ENCODE results near the gene TIGAR. TPM values are rescaled to one million over a fixed set of nuclear protein-coding genes. Genes with fewer than 3 reads are reported as not detected.

The TIGAR gene, protein sequence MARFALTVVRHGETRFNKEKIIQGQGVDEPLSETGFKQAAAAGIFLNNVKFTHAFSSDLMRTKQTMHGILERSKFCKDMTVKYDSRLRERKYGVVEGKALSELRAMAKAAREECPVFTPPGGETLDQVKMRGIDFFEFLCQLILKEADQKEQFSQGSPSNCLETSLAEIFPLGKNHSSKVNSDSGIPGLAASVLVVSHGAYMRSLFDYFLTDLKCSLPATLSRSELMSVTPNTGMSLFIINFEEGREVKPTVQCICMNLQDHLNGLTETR
- total RNA-seq = 20.2 and 23.4 TPM in 2 replicates

GRCh38 chr12:4320853-4321701, at the start of gene TIGAR:
TSS of gene TIGAR (plus strand) at chr12:4321213. CDS start at chr12:4321272, 59 bp downstream.
- DNase-seq (ENCODE audit: low read depth, low spot score) = peak; percentile 78

GRCh38 chr12:4271717-4272423, 49.1 kb upstream of the TIGAR start:
- peak; percentile 17 for DNase-seq (ENCODE audit: low read depth, low spot score)

DNA sequence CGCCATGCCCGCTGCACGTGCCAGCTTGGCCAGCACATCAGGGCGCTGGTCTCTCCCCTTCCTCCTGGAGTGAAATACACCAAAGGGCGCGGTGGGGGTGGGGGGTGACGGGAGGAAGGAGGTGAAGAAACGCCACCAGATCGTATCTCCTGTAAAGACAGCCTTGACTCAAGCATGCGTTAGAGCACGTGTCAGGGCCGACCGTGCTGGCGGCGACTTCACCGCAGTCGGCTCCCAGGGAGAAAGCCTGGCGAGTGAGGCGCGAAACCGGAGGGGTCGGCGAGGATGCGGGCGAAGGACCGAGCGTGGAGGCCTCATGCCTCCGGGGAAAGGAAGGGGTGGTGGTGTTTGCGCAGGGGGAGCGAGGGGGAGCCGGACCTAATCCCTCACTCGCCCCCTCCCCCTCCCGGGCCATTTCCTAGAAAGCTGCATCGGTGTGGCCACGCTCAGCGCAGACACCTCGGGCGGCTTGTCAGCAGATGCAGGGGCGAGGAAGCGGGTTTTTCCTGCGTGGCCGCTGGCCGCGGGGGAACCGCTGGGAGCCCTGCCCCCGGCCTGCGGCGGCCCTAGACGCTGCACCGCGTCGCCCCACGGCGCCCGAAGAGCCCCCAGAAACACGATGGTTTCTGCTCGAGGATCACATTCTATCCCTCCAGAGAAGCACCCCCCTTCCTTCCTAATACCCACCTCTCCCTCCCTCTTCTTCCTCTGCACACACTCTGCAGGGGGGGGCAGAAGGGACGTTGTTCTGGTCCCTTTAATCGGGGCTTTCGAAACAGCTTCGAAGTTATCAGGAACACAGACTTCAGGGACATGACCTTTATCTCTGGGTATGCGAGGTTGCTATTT, 48.4 kb upstream of the TIGAR start:
- no peak for DNase-seq (ENCODE audit: low read depth, low spot score)

GRCh38 chr12:4273273-4273651, 47.8 kb upstream of the TIGAR start:
- no peak for DNase-seq (ENCODE audit: low read depth, low spot score)

DNA sequence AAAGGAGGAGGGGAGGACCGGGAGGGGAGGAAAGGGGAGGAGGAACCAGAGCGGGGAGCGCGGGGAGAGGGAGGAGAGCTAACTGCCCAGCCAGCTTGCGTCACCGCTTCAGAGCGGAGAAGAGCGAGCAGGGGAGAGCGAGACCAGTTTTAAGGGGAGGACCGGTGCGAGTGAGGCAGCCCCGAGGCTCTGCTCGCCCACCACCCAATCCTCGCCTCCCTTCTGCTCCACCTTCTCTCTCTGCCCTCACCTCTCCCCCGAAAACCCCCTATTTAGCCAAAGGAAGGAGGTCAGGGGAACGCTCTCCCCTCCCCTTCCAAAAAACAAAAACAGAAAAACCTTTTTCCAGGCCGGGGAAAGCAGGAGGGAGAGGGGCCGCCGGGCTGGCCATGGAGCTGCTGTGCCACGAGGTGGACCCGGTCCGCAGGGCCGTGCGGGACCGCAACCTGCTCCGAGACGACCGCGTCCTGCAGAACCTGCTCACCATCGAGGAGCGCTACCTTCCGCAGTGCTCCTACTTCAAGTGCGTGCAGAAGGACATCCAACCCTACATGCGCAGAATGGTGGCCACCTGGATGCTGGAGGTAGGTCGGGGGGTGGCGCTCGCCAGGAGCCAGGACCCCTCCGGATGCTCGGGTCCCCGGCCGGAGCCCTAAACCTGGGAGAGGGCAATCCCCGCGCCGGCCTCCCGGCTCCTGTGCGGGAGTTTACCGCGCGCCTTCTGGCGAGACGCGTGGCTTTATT, 47.2 kb upstream of the TIGAR start, which contains the start of gene CCND2:
CCND2 (plus strand) TSS at position 111 of the 744 bp plus-strand sequence; CDS start at position 390, 279 bp downstream.
- peak; percentile 17 for DNase-seq (ENCODE audit: low read depth, low spot score)

DNA sequence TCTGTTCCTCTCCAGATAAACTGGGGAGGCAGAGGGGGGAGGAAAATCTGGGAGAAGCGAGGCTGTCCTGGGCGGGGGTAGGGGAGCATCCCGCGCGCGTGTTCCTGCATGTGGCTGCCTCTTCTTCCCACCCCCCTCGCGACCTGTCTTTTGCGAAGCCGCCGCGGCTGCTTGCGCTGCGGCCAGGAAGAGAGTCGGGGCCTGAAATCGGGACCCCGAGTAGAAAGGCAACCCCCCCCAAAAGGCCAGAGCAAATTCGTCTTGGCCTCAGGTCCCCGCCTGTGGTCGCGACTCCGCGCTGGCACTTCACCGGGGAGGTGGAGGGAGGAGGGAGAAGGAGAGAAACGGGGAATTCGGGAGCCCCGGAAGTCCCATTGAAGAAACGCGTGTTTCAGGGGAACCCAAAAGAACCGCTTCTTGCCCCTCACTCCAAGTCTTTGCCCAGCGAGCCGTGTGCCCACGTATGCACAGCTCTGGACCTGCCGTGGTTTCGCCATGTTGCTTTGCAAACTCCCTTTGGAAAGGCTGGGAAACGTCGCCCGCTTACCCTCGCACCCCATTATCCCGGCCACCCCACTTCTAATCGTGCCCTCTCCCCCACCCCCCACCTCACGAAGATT, 46.5 kb upstream of the TIGAR start:
- no peak for DNase-seq (ENCODE audit: low read depth, low spot score)

GRCh38 chr12:4275016-4275869, 45.8 kb upstream of the TIGAR start:
- DNase-seq (ENCODE audit: low read depth, low spot score) = no peak

GRCh38 chr12:4275870-4276301, 45.1 kb upstream of the TIGAR start:
- no peak for DNase-seq (ENCODE audit: low read depth, low spot score)

DNA sequence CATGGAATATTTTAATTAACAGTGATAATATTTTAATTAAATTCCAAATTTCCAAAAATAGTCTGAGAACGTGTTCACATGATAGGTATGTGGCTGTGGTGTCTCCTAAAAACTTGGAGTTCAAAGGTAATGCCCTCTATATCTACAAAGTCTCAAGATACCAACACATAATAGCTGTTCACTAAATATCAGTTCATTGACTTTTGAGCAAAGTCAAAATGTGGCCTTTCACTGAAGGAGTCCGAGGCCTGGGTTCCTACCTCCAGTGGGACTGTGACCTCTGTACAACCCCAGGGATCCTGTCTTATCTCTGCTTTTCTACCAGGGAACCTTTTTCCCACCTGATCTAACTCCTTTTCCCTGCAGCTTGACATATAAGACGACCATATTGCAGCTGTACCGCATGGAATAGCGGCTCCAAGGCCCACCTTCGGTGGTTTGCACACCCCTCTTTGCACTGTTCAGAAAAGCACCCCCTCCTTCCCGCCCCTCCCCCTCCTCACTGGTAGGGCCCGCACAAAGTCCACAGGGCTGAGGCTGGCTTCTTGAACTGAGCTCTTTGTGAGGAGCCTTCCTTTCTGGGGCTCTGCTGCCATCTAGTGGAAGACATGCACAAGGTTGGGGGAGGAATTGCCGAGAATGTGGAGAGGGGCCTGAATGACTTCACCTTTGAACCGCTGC, 44.3 kb upstream of the TIGAR start:
- peak; percentile 63 for DNase-seq (ENCODE audit: low read depth, low spot score)

DNA sequence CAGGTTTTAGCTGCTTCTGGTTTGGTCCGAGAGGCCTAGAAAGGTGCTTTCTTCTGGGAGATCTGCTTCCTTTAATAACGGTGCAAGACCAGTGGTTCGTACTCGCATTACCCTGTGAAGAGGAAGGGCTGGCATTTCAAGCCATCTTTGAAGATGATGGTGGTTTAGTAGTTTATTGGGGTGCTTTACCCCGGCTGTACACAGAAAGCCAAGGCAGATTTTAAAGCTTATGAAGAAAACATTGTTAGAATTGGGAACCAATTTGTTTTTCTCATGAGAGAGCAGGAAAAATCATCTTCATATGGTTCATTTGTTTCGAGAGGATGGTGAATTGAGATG, 43.8 kb upstream of the TIGAR start:
- no peak for DNase-seq (ENCODE audit: low read depth, low spot score)

DNA sequence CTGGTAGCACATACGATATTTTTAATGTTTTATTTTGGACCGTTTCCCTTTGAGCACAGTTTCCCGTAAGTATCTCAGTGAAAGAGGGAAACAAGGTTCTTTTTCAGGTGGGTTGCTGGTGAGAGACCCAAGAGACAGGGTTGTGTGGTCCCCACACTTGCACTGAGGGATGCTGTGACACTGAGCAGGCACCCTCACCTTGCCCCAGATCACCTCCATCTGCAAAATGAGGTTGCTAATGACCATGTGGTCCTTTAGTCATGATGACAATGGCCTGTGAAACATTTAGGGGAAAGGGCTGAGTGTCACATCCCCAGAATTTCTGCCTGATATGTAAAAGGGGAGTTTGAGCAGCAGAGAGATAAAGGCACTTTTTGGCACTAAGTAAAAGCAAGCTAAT, 43.2 kb upstream of the TIGAR start:
- DNase-seq (ENCODE audit: low read depth, low spot score) = no peak

- DNase-seq (ENCODE audit: low read depth, low spot score) = no peak
These were observed 42.5 kb upstream of the TIGAR start for GRCh38 chr12:4278329-4279197.

DNA sequence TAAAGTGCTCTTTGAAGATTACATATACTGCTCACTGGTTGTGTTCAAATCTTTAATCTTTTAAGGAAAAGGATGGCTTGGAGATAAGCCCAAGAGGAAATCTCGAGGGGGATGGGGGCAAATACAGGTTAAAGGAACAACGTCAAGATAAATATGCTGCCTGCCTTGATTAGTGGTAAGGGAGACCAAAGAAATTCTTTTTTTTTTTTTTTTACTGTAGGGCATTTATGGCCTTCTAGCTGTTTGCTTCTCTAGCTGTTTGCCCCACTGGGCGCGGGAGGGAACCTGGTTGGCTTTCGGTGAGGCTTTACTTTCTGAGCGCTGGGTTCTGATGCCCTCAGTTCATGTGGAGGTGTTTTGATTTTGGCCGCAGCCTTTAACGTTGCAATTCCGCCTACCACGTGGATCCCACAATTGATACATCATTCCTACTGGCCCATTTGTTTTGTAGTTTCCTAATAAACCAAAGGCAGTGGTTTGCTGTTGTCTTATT, 41.8 kb upstream of the TIGAR start:
- DNase-seq (ENCODE audit: low read depth, low spot score) = no peak

DNA sequence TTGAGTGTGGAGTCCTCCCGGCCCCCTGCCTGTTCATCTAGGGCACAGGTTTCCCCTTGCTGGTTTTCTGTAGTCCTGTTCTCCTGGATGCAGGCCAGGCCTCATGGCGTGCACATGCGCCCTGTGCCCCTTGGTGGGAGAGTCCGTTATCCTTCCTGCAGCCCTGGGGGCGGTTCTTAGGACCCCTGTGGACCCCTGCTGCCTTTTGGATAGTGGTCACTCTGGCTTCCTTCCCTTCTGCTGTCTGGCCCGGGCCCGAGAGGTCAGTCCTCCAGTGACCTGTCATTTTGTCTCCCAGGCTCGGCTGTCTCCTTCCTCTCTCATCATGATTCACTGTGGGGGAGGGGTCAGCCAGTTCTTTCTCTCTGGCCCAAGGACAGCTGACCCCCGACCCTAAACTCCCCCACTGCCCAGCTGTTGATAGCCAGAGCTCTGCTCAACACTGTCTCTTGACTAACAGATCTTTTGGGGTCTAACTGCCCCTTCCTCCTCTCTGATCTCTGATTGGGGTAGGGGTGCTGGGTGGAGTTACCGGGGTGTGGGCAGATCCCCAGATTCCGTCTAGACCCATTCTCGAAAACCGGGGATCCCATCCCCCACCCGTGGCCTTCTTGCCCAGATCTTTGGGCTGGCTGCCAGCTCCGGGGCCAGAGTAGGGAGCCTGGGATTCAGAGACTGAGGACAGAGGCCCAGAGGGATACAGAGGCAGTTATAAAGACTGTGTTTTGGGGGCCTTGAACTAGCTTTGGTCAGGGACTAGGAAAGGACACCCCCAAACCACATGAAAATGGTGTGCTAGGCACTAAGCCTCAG, 40.5 kb upstream of the TIGAR start:
- DNase-seq (ENCODE audit: low read depth, low spot score) = no peak

DNA sequence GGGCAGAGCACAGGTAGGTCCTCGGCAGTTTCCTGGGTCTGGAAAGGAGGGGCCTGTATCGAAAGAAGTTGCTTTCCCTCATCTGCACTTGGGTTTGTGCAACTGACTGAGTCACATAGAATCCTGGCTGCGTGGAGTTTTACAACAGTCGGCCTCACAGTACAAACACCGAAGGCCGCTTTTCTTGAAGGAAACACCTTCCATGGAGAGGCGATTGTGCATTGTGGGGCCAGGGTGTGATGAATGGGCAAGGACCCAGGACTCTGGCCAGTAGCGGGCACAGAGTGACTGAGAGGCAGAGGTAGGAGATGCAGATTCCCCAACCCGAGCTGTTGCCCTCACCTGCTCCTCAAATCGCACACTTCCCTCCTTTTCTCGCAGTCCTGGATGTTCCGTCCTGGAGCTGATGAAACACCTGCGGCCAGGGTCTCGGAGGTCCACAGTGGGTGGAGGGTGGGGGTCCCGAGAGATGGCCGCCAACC, 39.8 kb upstream of the TIGAR start:
- DNase-seq (ENCODE audit: low read depth, low spot score) = no peak
